ENCODE data around the gene PRKRIP1. TPM values are rescaled to one million over a fixed set of nuclear protein-coding genes. Genes with fewer than 3 reads are reported as not detected.
A peak's percentile ranks its signal among the peaks of the same experiment; 100 is the strongest.
"Not testable (repeated sequence)": the region's sequence is repeated elsewhere in the genome, so short reads cannot be mapped to it uniquely, and the experiment has no call there.

Gene PRKRIP1
- total RNA-seq, 1 donor from 2014 or later, result 11.1 TPM

GRCh38 chr7:102376964-102377466 lies 19.1 kb upstream of the PRKRIP1 start:
- intact Hi-C loops (cut with micrococcal nuclease), result no loop called here
- H3K36me3 ChIP-seq, result peaks cover 59% of the 10 kb centered on the region

DNA sequence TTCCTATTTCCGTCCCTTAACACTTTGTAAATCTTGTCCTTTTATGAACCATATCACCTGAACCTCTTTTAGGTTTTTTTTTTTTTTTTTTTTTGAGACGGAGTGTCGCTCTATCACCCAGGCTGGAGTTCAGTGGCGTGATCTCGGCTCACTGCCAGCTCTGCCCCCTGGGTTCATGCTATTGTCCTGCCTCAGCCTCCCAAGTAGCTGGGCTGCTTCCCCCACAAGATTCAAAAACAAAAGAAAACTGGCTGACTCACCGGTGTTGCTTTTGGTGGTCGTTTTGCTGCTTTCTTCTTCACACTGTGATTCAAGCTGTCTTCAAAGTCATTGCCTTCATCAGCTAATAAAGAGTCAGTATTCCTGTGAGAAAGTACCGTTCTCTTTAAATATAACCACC lies 15.3 kb upstream of the PRKRIP1 start:
- peaks cover 55% of the 10 kb centered on the region for H3K36me3 ChIP-seq
- H3K4me3 ChIP-seq; H3K27ac ChIP-seq (replicated peaks); intact Hi-C loops (cut with micrococcal nuclease); DNase-seq; H3K9me3 ChIP-seq (replicated peaks); H3K27me3 ChIP-seq (ENCODE audit: low read depth); H3K4me1 ChIP-seq: not testable (repeated sequence)

More at GRCh38 chr7:102376964-102377466, 19.1 kb upstream of the PRKRIP1 start:
- Histone ChIP-seq H3K27ac (replicated peaks) (no peak overlapping the region), H3K4me1 (no peaks in the 10 kb centered on the region), H3K4me3 (no peak overlapping the region), H3K27me3 (ENCODE audit: low read depth) (no peaks in the 10 kb centered on the region), H3K9me3 (replicated peaks) (no peaks in the 10 kb centered on the region)
- TF ChIP-seq, protein P1, sequence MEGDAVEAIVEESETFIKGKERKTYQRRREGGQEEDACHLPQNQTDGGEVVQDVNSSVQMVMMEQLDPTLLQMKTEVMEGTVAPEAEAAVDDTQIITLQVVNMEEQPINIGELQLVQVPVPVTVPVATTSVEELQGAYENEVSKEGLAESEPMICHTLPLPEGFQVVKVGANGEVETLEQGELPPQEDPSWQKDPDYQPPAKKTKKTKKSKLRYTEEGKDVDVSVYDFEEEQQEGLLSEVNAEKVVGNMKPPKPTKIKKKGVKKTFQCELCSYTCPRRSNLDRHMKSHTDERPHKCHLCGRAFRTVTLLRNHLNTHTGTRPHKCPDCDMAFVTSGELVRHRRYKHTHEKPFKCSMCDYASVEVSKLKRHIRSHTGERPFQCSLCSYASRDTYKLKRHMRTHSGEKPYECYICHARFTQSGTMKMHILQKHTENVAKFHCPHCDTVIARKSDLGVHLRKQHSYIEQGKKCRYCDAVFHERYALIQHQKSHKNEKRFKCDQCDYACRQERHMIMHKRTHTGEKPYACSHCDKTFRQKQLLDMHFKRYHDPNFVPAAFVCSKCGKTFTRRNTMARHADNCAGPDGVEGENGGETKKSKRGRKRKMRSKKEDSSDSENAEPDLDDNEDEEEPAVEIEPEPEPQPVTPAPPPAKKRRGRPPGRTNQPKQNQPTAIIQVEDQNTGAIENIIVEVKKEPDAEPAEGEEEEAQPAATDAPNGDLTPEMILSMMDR (IDR thresholded peaks at IDR 0.05; ENCODE audit: borderline replicate concordance), result no peak
- DNase-seq, result no peak

DNA sequence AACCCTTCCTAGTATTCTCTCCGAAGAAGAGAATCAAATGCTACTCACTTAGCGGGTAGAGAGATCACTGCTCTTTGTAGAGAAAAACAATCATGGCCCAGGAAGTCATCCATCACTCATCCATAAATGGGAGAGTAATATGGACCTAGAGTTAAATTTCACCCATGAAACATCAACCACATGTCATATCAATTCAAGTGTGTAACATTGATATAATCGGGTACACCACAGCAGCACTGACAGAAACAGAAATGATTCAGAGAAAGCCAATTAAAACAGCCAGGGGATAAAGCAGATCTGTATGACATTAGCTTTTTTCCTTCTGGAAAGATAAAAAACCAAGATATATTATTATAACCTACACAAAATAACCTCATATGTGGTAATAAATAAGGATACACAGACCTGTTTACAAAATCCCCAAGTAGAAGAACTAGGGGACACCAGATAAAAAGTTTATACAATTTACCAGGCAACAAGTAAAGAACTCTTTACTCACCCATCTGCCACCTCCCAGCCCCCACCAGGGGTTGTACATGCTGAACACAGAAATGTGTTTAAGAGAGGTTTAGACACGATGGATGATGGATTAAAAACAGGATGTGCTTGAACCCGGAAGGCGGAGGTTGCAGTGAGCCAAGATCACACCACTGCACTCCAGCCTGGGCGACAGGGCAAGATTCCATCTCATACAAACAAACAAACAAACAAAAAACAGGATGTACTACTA lies 14.3 kb upstream of the PRKRIP1 start:
- H3K4me1 ChIP-seq; DNase-seq; H3K9me3 ChIP-seq (replicated peaks); H3K27me3 ChIP-seq (ENCODE audit: low read depth); H3K27ac ChIP-seq (replicated peaks); H3K4me3 ChIP-seq; intact Hi-C loops (cut with micrococcal nuclease): not testable (repeated sequence)
- peaks cover 51% of the 10 kb centered on the region for H3K36me3 ChIP-seq

- no peak for DNase-seq
- TF ChIP-seq, protein P1 (IDR thresholded peaks at IDR 0.05; ENCODE audit: borderline replicate concordance), result no peak
- Histone ChIP-seq H3K4me1 (peaks cover 6% of the 10 kb centered on the region), H3K4me3 (no peak overlapping the region), H3K9me3 (replicated peaks) (no peaks in the 10 kb centered on the region), H3K27me3 (ENCODE audit: low read depth) (no peaks in the 10 kb centered on the region), H3K36me3 (peaks cover 9% of the 10 kb centered on the region), H3K27ac (replicated peaks) (no peak overlapping the region)
- intact Hi-C loops (cut with micrococcal nuclease), result no loop called here
Measured at GRCh38 chr7:102387064-102387463, 9.1 kb upstream of the PRKRIP1 start.

- Histone ChIP-seq H3K9me3 (replicated peaks) (no peaks in the 10 kb centered on the region), H3K36me3 (peaks cover 17% of the 10 kb centered on the region), H3K27ac (replicated peaks) (no peak overlapping the region), H3K4me1 (peaks cover 6% of the 10 kb centered on the region), H3K27me3 (ENCODE audit: low read depth) (no peaks in the 10 kb centered on the region), H3K4me3 (no peak overlapping the region)
- DNase-seq, result no peak
- TF ChIP-seq, protein P1 (IDR thresholded peaks at IDR 0.05; ENCODE audit: borderline replicate concordance), result no peak
- intact Hi-C loops (cut with micrococcal nuclease), result loop anchor here (5.0 kb wide), 1 partner anchor 108 kb away; no protein-coding TSS in a partner anchor
Measured at GRCh38 chr7:102389810-102390209, 6.4 kb upstream of the PRKRIP1 start.

DNA sequence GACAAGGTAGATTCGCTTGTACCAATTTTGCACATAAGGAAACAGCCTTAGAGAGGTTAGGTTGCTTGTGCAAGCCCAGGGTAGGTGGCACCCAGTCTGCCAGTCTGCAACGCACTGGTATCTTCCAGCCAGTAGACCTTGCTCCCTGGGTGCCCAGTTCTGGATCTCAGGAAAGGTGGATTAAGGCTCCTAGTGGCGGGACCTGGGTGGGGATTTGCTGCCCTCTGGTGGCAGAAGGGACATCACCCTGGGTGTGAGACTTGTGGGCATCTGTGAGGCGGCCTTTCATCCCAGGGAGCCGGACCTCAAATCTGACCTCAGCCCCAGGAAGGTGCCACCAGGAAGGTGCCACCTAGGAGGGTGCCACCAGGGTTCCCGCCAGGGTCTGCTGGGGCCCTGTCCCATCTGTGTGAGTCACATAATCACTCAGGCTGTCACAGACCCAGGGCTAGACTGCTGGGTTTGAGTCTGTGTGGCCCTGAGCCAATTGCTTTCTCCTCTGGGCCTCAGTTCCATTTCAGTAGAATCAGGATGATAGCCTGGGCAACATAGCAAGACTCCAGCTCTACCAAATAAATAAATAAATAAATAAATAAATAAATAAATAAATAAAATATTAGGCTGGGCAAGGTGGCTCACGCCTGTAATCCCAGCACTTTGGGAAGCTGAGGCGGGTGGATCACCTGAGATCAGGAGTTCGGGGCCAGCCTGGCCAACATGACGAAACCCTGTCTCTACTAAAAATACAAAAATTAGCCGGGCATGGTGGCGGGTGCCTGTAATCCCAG lies 5.3 kb upstream of the PRKRIP1 start:
- Histone ChIP-seq H3K9me3 (replicated peaks) (no peaks in the 10 kb centered on the region), H3K36me3 (peaks cover 17% of the 10 kb centered on the region), H3K4me3 (no peak overlapping the region), H3K27ac (replicated peaks) (no peak overlapping the region), H3K27me3 (ENCODE audit: low read depth) (no peaks in the 10 kb centered on the region), H3K4me1 (peaks cover 11% of the 10 kb centered on the region)
- intact Hi-C loops (cut with micrococcal nuclease), result loop anchor here (5.0 kb wide), 1 partner anchor 109 kb away; no protein-coding TSS in a partner anchor
- TF ChIP-seq, protein P1 (IDR thresholded peaks at IDR 0.05; ENCODE audit: borderline replicate concordance), result peak; percentile 95
- peak; percentile 77 for DNase-seq
